ENCODE results near the gene PHC3.

GRCh38 chr3:170117134-170117533, 64.4 kb downstream of the PHC3 start:
- TF ChIP-seq MAX (IDR thresholded peaks at IDR 0.05): no peak
- TF ChIP-seq EGR1 (IDR thresholded peaks at IDR 0.05): no peak
- no peak for TF ChIP-seq RAD21 (IDR thresholded peaks at IDR 0.05; ENCODE audit: low read depth)
- TF ChIP-seq TCF12 (IDR thresholded peaks at IDR 0.05; ENCODE audit: low read depth): no peak
- TF ChIP-seq TAF1 (IDR thresholded peaks at IDR 0.05; ENCODE audit: low read depth): no peak
- TF ChIP-seq CEBPB (IDR thresholded peaks at IDR 0.05): no peak
- TF ChIP-seq NFIC (IDR thresholded peaks at IDR 0.05): no peak
- TF ChIP-seq REST (IDR thresholded peaks at IDR 0.05; ENCODE audit: low read depth): no peak
- no peak for TF ChIP-seq USF1 (IDR thresholded peaks at IDR 0.05)
- no peak for TF ChIP-seq EP300 (IDR thresholded peaks at IDR 0.05; ENCODE audit: borderline replicate concordance)
- no peak for TF ChIP-seq FOXM1 (IDR thresholded peaks at IDR 0.05; ENCODE audit: borderline replicate concordance, low read depth)
- no peak for TF ChIP-seq TEAD4 (IDR thresholded peaks at IDR 0.05)

Data from Ishikawa (cell line).